ENCODE data around the gene IFT88. TPM values are rescaled to one million over a fixed set of nuclear protein-coding genes. Genes with fewer than 3 reads are reported as not detected.

The IFT88 gene
- total and polyA plus RNA-seq, 9 of the 15 experiments (the other 6 are each of a cell fraction or from before 2014, with no cell fraction given) = 8.3 to 13.5 (median 10.0) TPM

DNA sequence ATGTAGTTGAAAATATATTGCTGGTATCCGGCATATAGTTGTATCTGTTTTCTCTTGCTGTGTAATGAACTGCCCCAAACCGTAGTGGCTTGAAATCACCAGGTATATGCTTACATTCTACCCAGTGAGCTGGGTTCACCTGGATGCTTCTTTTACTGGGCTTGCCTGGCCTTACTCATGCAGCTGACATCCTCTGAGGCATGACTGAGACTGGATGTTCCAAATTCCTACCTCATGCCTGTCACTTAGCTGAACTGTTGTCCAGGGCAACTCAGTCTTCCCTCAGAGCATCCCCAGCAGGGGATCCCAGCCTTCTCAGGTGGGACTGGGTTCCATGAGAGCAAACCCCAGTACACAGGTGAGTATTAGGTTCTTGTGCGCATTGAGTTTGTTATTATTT lies 66.8 kb downstream of the IFT88 start (continued):
- no peak for TF ChIP-seq MCM5 (IDR thresholded peaks at IDR 0.05; ENCODE audit: low read depth)
- TF ChIP-seq CHD1 (IDR thresholded peaks at IDR 0.05; ENCODE audit: low read length) = no peak

DNA sequence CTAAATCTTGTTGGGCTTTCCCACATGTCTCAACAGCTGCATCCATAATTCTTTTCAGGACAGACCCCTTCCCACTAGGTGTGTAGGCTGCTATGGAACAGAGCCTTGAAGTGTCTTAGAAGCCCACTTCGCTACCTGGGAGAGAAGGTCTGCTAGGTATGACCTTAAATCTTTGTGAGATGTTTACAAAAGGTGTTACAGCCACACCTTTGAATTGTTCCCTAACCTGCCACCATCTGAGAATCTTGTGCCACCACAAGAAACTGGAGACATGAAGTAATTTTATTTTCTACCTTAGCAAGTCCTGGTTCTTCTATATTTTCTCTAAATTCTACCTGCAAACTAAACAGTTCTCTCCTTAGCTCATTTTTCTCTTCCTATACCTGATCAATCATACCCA lies 69.1 kb downstream of the IFT88 start:
- intact Hi-C loops (cut with micrococcal nuclease) (no loop called here), in situ Hi-C loops (cut with MboI) (no loop called here)
- 80% methylated on average over 1 of the region's 1 CpG for WGBS (ENCODE audit: insufficient coverage, low coverage, missing lambda C conversion rate)
- H3K9ac ChIP-seq (ENCODE audit: insufficient read depth in 1 of 2, low read depth in 2 of 2, low read length in 2 of 2) = no peak overlapping the region
- H3K4me2 ChIP-seq (ENCODE audit: insufficient read depth, low read length) = no peak overlapping the region
- no peak overlapping the region for H2AFZ ChIP-seq (ENCODE audit: low read depth, low read length)
- H3K36me3 ChIP-seq (ENCODE audit: control insufficient read depth, insufficient read depth, low read length) = no peaks in the 10 kb centered on the region; the same call in 2 of the 3 replicates
- H3K4me3 ChIP-seq = no peak overlapping the region
- H3K79me2 ChIP-seq (ENCODE audit: control insufficient read depth, insufficient read depth, low read length) = no peaks in the 10 kb centered on the region
- CTCF ChIA-PET (ENCODE audit: low intra/inter-chr PET ratio) = no interaction called here
- no TSS peak for BruUV-seq (replicated peaks)
- no peaks in the 10 kb centered on the region for H4K20me1 ChIP-seq (replicated peaks; ENCODE audit: control insufficient read depth, insufficient read depth, low read length)
- H3K27ac ChIP-seq (ENCODE audit: extremely low read depth, low read depth, low read length) = no peak overlapping the region
- H3K9me3 ChIP-seq (replicated peaks; ENCODE audit: control insufficient read depth, insufficient read depth, low read depth, low read length) = no peaks in the 10 kb centered on the region
- H3K4me1 ChIP-seq (replicated peaks in 1 of 2; ENCODE audit: control insufficient read depth in 2 of 2, insufficient read depth in 2 of 2, low read length in 2 of 2) = no peaks in the 10 kb centered on the region
- ATAC-seq (no peak), FAIRE-seq (no peak), DNase-seq (ENCODE audit: extremely low read depth in 1 of 4, low spot score in 3 of 4) (no peak)
- POLR2A ChIA-PET = no interaction called here
- no peaks in the 10 kb centered on the region for H3K27me3 ChIP-seq (ENCODE audit: control insufficient read depth in 2 of 2, insufficient read depth in 2 of 2, low read length in 2 of 2)
- no peaks in the 10 kb centered on the region for H3K9me1 ChIP-seq (ENCODE audit: control insufficient read depth, insufficient read depth, low read length)
- no peak for TF ChIP-seq MYNN (IDR thresholded peaks at IDR 0.05)
- TF ChIP-seq MYNN (CRISPR knock-in tag; IDR thresholded peaks at IDR 0.05) = no peak
- TF ChIP-seq, protein P1, sequence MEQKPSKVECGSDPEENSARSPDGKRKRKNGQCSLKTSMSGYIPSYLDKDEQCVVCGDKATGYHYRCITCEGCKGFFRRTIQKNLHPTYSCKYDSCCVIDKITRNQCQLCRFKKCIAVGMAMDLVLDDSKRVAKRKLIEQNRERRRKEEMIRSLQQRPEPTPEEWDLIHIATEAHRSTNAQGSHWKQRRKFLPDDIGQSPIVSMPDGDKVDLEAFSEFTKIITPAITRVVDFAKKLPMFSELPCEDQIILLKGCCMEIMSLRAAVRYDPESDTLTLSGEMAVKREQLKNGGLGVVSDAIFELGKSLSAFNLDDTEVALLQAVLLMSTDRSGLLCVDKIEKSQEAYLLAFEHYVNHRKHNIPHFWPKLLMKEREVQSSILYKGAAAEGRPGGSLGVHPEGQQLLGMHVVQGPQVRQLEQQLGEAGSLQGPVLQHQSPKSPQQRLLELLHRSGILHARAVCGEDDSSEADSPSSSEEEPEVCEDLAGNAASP (IDR thresholded peaks at IDR 0.05) = no peak
- TF ChIP-seq, protein P2, sequence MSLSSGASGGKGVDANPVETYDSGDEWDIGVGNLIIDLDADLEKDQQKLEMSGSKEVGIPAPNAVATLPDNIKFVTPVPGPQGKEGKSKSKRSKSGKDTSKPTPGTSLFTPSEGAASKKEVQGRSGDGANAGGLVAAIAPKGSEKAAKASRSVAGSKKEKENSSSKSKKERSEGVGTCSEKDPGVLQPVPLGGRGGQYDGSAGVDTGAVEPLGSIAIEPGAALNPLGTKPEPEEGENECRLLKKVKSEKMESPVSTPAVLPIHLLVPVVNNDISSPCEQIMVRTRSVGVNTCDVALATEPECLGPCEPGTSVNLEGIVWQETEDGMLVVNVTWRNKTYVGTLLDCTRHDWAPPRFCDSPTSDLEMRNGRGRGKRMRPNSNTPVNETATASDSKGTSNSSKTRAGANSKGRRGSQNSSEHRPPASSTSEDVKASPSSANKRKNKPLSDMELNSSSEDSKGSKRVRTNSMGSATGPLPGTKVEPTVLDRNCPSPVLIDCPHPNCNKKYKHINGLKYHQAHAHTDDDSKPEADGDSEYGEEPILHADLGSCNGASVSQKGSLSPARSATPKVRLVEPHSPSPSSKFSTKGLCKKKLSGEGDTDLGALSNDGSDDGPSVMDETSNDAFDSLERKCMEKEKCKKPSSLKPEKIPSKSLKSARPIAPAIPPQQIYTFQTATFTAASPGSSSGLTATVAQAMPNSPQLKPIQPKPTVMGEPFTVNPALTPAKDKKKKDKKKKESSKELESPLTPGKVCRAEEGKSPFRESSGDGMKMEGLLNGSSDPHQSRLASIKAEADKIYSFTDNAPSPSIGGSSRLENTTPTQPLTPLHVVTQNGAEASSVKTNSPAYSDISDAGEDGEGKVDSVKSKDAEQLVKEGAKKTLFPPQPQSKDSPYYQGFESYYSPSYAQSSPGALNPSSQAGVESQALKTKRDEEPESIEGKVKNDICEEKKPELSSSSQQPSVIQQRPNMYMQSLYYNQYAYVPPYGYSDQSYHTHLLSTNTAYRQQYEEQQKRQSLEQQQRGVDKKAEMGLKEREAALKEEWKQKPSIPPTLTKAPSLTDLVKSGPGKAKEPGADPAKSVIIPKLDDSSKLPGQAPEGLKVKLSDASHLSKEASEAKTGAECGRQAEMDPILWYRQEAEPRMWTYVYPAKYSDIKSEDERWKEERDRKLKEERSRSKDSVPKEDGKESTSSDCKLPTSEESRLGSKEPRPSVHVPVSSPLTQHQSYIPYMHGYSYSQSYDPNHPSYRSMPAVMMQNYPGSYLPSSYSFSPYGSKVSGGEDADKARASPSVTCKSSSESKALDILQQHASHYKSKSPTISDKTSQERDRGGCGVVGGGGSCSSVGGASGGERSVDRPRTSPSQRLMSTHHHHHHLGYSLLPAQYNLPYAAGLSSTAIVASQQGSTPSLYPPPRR (CRISPR knock-in tag; IDR thresholded peaks at IDR 0.05; ENCODE audit: borderline replicate concordance) = no peak
- no peak for TF ChIP-seq TRIM24 (IDR thresholded peaks at IDR 0.05)
- TF ChIP-seq, protein P3, sequence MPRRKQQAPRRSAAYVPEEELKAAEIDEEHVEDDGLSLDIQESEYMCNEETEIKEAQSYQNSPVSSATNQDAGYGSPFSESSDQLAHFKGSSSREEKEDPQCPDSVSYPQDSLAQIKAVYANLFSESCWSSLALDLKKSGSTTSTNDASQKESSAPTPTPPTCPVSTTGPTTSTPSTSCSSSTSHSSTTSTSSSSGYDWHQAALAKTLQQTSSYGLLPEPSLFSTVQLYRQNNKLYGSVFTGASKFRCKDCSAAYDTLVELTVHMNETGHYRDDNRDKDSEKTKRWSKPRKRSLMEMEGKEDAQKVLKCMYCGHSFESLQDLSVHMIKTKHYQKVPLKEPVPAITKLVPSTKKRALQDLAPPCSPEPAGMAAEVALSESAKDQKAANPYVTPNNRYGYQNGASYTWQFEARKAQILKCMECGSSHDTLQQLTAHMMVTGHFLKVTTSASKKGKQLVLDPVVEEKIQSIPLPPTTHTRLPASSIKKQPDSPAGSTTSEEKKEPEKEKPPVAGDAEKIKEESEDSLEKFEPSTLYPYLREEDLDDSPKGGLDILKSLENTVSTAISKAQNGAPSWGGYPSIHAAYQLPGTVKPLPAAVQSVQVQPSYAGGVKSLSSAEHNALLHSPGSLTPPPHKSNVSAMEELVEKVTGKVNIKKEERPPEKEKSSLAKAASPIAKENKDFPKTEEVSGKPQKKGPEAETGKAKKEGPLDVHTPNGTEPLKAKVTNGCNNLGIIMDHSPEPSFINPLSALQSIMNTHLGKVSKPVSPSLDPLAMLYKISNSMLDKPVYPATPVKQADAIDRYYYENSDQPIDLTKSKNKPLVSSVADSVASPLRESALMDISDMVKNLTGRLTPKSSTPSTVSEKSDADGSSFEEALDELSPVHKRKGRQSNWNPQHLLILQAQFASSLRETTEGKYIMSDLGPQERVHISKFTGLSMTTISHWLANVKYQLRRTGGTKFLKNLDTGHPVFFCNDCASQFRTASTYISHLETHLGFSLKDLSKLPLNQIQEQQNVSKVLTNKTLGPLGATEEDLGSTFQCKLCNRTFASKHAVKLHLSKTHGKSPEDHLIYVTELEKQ (CRISPR knock-in tag; IDR thresholded peaks at IDR 0.05) = no peak
- TF ChIP-seq HMG20A (CRISPR knock-in tag; conservative IDR thresholded peaks at IDR 0.05) = no peak
- no peak for TF ChIP-seq ZNF24 (IDR thresholded peaks at IDR 0.05)

Measured in K562 (cell line).